GM21786 (cell line): ENCODE measurements around the gene BCL11A.

Experiments
- ATAC-seq: cut with Tn5 transposase; IDR thresholded peaks from one replicate; pipeline ENCODE4 v1.9.1; 2021; ENCODE audit not compliant: unreplicated experiment

The BCL11A gene

DNA sequence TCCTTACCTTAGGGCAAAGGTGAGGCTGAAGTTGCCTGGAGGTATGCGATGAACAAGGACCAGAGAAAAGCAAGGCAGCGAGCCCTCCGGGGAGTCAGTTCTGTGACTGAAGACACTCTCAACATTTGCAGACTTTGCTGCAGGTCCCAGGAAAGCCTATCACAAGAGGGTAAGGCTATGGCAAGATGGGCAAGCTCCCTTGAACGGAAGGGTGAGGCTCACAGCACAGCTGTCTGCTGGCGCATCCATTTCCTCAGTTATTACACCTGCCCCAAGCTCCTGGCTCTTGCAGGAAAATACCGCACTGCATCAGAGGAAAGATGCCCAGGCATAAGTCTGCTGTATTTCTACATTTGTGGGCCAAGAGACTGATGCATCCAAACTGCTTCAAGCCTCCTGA is 141.4 kb downstream of the BCL11A start:
- no peak for ATAC-seq

DNA sequence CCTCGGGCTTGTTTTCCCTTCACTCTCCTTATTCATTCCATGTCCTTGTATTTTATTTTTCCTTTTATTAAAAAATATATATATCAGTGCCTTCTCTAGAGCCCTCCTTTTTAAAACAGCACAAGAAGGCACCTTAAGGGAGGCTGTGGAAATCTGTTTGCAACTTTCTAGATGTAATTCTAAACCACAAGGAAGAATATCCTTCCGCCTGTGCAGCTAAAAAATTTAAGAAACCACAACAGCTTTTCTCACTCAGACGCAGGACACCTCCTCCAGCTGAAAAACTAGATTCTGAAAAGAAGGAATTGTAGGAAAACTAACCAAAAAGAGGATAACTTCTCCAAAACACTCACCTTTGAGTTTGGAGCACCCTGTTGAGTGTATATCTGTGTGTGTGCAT is 142.2 kb downstream of the BCL11A start:
- no peak for ATAC-seq

DNA sequence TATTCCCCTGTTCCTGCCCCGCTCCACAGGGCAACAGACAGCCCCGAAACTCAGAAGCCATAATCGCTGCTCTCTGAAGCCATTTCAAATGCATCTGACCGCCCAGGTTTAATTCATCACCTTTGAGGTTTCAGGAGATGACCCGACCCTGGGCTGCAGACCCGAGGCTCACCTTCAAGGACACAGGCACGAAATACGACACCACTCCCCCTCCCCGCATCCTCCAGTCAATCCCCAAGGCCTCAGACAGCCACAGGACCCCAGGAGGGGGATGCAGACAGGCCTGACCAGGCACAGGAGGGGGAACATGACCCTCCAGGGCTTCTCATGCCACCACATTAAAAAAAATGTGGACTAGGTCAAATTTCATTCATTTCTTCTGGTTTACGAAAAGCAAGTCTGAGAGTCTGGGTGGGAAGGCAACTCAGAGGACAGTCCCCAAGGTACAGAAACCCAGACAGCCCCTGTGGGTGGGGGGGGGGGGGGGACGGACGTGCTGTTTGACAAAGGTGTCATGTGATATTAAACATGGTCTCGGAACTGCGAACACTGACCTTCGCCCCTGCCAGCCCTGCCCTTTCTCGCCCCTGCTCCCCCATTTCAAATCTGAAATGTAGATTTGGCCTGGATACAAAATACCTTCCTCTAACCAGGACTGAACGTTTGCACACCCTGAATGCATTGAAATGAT is 142.9 kb downstream of the BCL11A start:
- no peak for ATAC-seq

DNA sequence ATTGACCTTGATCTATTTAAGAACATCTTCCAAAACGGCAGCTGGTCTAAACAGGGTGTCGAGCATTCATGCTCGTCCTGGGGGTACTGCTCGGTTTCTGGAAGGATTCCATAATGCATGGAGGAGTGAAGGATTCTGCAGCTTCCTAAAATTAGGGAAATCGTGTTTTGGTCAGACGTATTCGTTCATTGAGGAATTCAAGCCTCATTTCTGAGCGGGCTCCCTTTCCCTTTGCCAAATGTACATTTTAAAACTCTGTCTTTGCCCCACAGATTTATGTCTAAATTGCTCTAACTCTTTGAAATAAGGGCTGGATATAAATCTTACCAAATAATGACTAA is 144.0 kb downstream of the BCL11A start:
- no peak for ATAC-seq

DNA sequence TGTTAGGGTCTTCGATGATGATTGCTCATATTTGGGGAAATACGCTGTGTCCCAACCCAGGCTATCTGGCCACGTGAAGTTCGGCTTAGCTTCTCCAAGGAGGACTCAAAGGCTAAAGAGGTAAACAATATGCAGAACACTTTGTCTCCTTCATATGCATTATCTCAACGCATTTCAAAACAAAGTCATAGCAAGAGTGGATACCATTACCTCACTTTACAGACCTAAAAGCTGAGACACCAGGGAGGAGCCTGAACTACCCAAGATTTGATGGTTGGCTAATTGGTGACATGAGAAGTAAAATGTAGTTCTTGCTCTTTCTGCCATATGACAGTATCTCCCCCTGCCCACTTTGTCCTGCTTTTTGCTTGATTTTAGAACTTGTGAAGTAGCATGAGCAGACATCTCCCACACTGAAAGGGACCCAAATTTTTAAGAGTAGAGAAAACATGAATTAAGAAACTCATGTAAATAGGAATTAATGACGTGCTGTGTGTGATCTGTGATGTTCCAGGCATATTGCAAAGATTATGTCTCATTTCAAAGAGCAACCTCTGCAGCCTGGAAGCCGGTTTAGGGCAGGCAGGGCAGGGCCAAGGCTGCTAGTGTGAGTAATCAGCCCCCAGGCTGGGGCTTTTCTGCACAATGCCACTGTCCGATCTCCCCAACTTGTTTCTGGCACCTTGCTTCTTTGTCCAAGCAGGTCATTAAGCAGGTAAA is 144.5 kb downstream of the BCL11A start:
- no peak for ATAC-seq

DNA sequence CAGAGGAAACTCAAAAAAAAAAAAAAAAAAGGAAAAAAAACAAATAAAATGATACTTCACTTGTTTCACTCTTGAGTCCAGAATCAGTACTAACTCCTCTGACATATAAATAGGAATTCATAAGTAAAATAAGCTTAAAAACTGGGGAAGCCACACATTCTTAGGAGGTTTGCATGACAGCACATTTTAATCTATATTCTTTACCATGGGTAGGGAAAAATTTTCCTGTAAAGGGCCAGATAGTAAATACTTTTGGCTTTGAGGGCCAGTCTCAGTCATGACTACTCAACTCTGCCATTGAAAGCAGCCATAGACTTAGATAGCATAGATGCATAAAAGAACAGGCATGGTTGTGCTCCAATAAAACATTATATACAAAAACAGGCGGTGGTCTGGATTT is 145.2 kb downstream of the BCL11A start:
- no peak for ATAC-seq

DNA sequence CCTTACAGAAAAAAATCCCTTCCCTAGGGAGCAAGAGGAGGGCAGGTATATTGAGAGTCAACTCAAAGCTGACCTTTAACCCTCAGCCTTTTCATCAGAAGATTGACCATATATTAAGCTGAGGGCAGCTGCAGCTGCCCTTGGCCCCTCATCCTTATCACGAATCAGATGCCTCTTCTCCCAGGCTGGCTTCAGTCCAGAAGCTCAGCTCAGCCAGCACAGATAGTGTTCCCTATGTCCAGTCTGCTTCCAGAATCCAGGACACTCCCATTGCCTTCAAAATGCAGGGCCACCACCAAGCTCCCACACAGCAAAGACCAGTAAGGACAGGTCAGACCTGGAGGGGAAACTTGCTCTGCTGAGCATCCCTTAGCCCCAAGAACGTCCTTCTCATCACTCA is 146.1 kb downstream of the BCL11A start:
- no peak for ATAC-seq

DNA sequence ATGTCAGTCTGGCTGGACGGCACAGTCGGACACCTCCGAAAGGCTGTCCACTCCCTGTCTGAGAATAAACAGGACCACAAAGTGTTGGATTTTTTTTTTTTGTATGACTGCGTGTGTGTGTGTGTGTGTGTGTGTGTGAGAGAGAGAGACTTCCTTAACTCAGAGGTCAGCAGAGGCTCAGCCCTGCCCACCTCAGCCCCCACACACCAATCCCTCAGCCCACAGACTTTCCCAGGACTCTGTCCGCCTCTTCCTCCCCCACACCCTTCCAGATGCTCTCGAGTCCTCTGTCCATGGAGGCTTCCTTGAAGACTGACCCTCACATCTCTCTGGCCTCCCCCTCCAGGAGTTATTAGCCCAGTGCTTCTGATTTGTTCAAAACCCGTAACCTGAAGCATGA is 147.3 kb downstream of the BCL11A start:
- no peak for ATAC-seq

DNA sequence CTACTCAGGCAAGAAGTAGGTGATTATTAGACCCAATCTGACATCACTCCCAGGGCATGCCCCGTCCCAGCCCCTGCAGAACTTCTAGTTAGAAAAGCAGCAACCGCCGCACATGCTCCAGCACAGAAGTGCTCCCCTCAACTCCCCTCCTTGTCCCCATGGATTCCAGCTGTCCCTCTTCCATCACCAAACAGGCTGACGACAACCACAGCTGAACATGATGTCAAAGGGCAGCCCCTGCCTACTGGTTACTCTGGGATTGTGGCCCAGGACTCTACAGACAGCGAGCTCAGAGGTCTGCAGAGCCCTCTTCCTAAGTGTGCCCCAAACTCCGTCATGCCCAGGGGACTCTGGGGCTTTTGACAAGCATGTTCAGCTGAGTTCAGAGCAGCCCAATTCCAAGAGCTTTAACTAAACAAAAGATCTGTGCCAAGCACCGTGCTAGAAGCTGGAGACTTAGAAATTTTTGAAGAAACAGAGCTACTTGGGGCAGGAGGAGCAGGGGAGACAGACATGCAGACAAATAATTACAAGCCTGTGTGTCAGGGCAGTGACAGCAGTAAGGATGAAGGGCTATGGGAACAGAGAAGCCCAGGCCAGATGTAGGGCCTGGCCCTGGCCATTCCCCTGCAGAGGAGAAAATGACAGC is 148.1 kb downstream of the BCL11A start:
- no peak for ATAC-seq
